Body of pancreas (tissue), 4 donors: ENCODE results near the gene MOV10L1.
A peak's percentile ranks its signal among the peaks of the same experiment; 100 is the strongest.

Source experiments
- CTCF ChIP-seq, 7 experiments: fragments of 450-650 bp in 4 of 7; fragments of 200-600 bp in 3 of 7; sonication (generic) in 3 of 7; IDR thresholded peaks; one replicate each; pipeline ENCODE4 v1.5.1; 2016 to 2019; ENCODE audit warnings: antibody characterized with exemption in 7 of 7
- POLR2A ChIP-seq, 3 donors: fragments of 450-650 bp; IDR thresholded peaks; one replicate each; pipeline ENCODE4 v1.6.1; 2016; ENCODE audit warnings: antibody characterized with exemption in 3 of 3, mild to moderate bottlenecking in 2 of 3

- TF ChIP-seq CTCF (IDR thresholded peaks at IDR 0.05) (no peak), POLR2A (IDR thresholded peaks at IDR 0.05) (peak in 1 of 3 donors; percentile 21)
Observed at GRCh38 chr22:50194037-50194805, 104.4 kb downstream of the MOV10L1 start.
